ENCODE results near the gene PTGER1.
A peak's percentile ranks its signal among the peaks of the same experiment; 100 is the strongest.

The PTGER1 gene

GRCh38 chr19:14433554-14434501, 41.3 kb downstream of the PTGER1 start:
- DNase-seq = no peak
- TF ChIP-seq CTCF (IDR thresholded peaks at IDR 0.05) = no peak
- Histone ChIP-seq H3K36me3 (no peaks in the 10 kb centered on the region), H3K4me3 (peak overlapping the region; percentile 66 to 98), H3K27ac (peak overlapping the region; percentile 77 to 86), H3K9me3 (no peaks in the 10 kb centered on the region), H3K4me1 (peaks cover 0 to 38% (median 19%) of the 10 kb centered on the region in 4 donors), H3K27me3 (no peaks in the 10 kb centered on the region)
- intact Hi-C loops (cut with DNase I; ENCODE audit: low total_unique reads) = no loop called here

GRCh38 chr19:14432791-14433553, 42.2 kb downstream of the PTGER1 start, which contains the start of gene PKN1:
Gene PKN1, plus strand, starts transcription at chr19:14433306. Its CDS starts 216 bp downstream, at chr19:14433522.
- H3K9me3 ChIP-seq = no peaks in the 10 kb centered on the region
- no peak for DNase-seq
- peak within 1 kb of the TSS; percentile 66 to 98 for H3K4me3 ChIP-seq
- TF ChIP-seq CTCF (IDR thresholded peaks at IDR 0.05) = no peak
- no peaks in the 10 kb centered on the region for H3K27me3 ChIP-seq
- H3K36me3 ChIP-seq = no peaks in the 10 kb centered on the region
- intact Hi-C loops (cut with DNase I; ENCODE audit: low total_unique reads) = no loop called here
- peak within 1 kb of the TSS; percentile 77 to 86 for H3K27ac ChIP-seq
- H3K4me1 ChIP-seq = peaks cover 0 to 40% (median 19%) of the 10 kb centered on the region in 4 donors

GRCh38 chr19:14430712-14431111, 44.4 kb downstream of the PTGER1 start:
- Histone ChIP-seq H3K27me3 (no peaks in the 10 kb centered on the region), H3K9me3 (no peaks in the 10 kb centered on the region), H3K4me1 (peaks cover 0 to 40% (median 19%) of the 10 kb centered on the region in 4 donors), H3K27ac (no peak overlapping the region), H3K4me3 (no peak overlapping the region), H3K36me3 (no peaks in the 10 kb centered on the region)
- no peak for TF ChIP-seq CTCF (IDR thresholded peaks at IDR 0.05)
- intact Hi-C loops (cut with DNase I; ENCODE audit: low total_unique reads) = no loop called here
- no peak for DNase-seq

- no peaks in the 10 kb centered on the region for H3K36me3 ChIP-seq
- intact Hi-C loops (cut with DNase I; ENCODE audit: low total_unique reads) = no loop called here
- H3K4me3 ChIP-seq = no peak overlapping the region
Measured at GRCh38 chr19:14428882-14429416, 46.2 kb downstream of the PTGER1 start.

More at GRCh38 chr19:14428882-14429416, 46.2 kb downstream of the PTGER1 start:
- no peak for TF ChIP-seq CTCF (IDR thresholded peaks at IDR 0.05)
- peaks cover 0 to 22% (median 3%) of the 10 kb centered on the region in 4 donors for H3K4me1 ChIP-seq
- no peak overlapping the region for H3K27ac ChIP-seq
- peak in 1 of 2 donors; percentile 13 for DNase-seq
- no peaks in the 10 kb centered on the region for H3K9me3 ChIP-seq
- H3K27me3 ChIP-seq = no peaks in the 10 kb centered on the region

All from tibial artery (tissue), 4 donors.